SKM-1 treated with dmso at 0.1 percent for 144 hours (cell line): ENCODE measurements around the gene HMGCS2.
A peak's percentile ranks its signal among the peaks of the same experiment; 100 is the strongest.

Source experiments
- DNase-seq: peaks from one replicate; lab custom pipeline; 2025; ENCODE audit not compliant: unreplicated experiment; lab: John Stamatoyannopoulos, UW

HMGCS2 gene

GRCh38 chr1:119764220-119764619 is 4.5 kb downstream of the HMGCS2 start:
- DNase-seq, result no peak

DNA sequence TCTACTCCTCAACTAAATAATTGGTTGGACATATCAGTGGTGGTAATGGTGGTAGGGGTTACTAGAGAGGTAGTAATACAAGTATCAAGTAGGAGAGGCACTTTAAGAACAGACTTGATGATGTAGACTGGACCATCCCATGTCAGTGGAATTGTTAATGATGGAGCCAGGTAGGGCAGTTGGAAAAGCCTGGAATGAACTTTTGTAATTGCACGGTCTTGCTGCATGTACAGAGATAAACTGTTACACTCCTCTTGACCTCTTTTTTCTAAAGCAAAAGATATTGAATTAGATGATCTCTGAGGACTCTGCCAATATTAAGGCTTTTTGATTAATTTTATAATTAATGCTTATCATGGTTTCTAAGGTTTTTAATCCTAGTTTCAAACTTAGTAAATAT is 5.8 kb downstream of the HMGCS2 start:
- DNase-seq, result no peak

DNA sequence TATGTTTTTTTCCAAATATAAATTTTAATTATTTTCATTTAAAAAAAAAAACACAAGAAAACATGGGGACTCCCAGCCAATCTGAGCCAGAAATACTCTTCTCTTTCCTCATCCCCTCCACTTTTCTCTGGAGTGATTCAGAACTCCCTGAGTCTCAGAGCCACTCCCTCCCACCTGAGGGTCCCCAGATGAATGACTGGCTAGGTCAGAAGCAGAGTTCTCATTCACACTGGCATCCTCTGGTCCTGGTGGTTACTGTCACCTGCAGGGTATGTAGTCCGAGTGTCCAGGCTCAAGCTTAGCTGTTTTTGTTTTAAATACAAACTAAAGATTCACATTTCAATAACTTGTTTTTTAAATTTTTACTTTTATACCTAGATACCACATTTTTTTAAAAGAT is 6.3 kb downstream of the HMGCS2 start:
- no peak for DNase-seq

GRCh38 chr1:119758584-119758983 is 10.1 kb downstream of the HMGCS2 start:
- no peak for DNase-seq

- no peak for DNase-seq
These were observed 16.1 kb downstream of the HMGCS2 start for GRCh38 chr1:119752592-119752991.

DNA sequence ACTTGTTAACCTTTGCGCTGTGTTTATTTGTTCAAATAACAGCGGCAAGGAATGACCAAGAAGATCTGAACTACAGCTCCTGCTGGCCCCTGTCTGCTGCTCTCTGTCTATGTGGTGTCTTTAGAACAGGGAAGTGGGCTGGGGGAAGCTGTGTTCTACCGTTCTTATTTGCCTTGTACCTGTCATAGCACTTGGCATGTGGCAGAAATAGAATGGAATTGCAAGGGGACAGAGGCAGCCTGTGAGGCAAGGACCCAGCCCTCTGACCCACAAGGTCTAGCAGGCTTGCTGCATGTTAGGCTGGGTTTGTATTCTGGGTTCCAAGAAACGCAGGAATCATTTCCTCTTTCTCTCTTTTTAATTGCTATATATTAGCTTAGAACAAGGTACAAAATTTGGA is 20.7 kb downstream of the HMGCS2 start:
- no peak for DNase-seq

- DNase-seq, result no peak
These were observed 21.3 kb downstream of the HMGCS2 start for GRCh38 chr1:119747451-119747850.

GRCh38 chr1:119745034-119745433 is 23.7 kb downstream of the HMGCS2 start:
- DNase-seq, result no peak

- peak; percentile 17 for DNase-seq
These were observed 24.1 kb downstream of the HMGCS2 start for GRCh38 chr1:119744598-119744942.

- peak; percentile 63 for DNase-seq
These were observed 24.7 kb downstream of the HMGCS2 start for GRCh38 chr1:119743776-119744597.

GRCh38 chr1:119743308-119743707 is 25.4 kb downstream of the HMGCS2 start:
- DNase-seq, result no peak

GRCh38 chr1:119742677-119743076 is 26.0 kb downstream of the HMGCS2 start:
- DNase-seq, result no peak

- DNase-seq, result no peak
These were observed 26.5 kb downstream of the HMGCS2 start for GRCh38 chr1:119742202-119742601.

DNA sequence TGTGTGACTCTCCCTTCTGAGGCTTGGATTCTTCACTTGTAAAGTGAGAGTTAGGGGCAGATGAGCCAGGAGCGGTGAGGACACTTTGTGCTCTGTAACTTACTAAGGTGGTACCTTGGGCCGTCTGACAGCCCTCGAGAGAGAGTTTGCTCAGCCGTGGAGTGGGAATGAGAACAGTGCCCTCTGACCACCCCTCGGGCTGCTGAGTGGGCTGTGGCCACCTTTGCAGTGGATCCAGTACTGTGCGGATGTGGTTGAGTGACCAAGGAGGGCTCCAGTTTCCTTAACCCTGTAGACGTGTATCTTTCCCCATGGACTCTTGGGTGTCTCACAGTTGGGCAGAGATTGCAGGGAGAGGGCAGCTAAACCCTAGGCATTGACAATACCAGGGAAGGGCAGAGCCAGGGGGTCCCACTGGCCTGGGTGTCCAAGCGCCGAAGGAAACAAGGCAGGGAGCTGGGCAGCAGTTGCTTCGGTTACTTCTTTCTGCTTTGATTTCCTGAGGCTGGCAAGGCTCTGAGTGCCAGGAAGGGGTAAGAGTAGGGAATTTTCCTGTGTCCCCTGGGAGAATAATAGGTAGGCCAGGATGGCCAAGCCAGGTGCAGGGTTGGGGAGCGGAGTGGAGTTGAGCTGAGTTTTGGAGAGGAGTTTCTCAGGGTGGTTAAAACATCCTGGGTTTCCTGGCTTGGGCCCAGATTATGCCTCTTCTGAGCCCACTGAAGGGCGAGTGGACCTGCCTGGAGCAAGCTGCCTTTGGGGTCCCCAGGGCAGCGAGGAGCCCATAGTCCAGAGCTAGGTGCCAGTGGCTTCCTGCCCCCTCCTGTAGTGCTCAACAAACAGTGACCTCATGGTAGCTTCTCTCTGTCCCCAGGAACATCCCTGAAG is 27.6 kb downstream of the HMGCS2 start:
- DNase-seq, result no peak

DNA sequence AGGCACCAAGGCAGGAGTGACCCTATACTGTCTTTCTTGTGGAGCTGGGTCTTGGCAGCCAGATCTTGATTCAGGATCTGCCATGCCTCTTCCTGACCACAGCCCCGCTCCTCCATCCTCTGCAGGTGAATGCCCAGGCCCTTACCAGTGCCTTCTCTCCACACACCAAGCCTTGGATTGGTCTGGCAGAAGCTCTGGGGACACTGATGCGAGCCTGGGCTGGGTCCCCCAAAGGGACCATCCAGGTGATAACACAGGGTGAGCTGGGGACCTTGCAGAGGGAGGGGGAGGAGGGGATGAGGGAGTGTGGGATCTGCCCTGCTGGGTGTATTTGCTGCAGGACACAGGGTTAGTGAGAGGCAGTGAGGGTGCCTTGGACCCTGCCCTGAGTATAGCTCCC is 28.4 kb downstream of the HMGCS2 start:
- DNase-seq, result no peak

GRCh38 chr1:119739150-119739549 is 29.6 kb downstream of the HMGCS2 start:
- no peak for DNase-seq

DNA sequence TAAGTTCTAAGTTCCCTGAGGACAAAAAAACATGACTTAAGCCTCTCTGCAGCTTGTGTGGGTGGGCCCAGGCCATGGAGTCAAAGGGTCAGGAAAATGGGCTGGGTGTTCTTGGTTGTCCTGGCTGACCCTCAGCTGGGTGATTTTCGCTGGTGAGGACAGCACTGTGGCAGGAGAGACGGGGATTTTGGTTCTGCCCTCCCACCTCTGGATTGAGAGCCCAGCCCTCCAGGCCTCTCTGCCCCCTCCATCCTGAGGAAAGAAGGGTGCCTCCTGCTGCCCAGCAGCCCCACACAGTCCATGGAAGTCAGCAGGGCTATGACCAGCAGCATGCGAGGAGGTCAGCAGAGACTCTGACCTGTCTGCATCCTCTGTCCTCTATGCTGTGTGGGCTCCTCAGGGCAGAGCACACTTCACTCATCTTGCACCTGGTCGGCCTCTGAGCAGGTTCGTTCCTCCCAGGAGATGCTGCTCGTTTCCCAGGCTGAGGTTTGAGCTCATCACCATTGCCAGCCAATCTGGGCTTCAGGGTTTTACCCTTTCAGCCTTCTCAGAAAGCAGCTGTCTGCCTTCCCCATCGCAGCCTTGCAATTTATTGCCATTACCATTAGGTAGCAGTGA is 30.5 kb downstream of the HMGCS2 start:
- DNase-seq, result no peak

GRCh38 chr1:119737040-119737682 is 31.5 kb downstream of the HMGCS2 start:
- no peak for DNase-seq

- DNase-seq, result no peak
These were observed 32.1 kb downstream of the HMGCS2 start for GRCh38 chr1:119736649-119737039.

GRCh38 chr1:119735217-119735616 is 33.5 kb downstream of the HMGCS2 start:
- DNase-seq, result no peak

DNA sequence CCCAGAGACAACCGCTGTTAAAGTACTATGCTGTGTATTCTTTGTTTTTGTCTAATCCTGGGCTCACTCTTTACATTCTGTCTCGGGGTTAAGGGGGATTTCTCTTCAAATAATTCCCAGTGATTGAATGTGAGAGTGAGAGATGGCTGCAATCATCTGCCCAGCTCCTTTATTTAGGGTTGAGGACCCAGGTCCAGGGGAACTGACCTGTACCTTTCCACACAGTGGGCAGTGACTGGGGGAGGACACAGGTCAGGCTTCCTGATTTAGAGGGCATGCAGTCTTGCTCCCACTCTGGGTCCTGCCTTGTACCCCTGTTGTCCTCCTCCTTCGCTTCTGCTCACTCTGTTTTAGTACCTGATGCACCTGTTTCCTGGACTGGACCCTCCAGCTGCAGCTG is 35.0 kb downstream of the HMGCS2 start:
- DNase-seq, result no peak
